Keratinocyte (primary cell): ENCODE results near the gene ST3GAL2. TPM values are rescaled to one million over a fixed set of nuclear protein-coding genes. Genes with fewer than 3 reads are reported as not detected.

Source experiments
- DNase-seq: peaks from one replicate; pipeline ENCODE4 v3.0.0-alpha.2; 2011; ENCODE audit warnings: low read depth, missing footprints, low spot score
- FAIRE-seq: peaks from 2 replicates; lab custom pipeline; 2011; peaks lifted over from hg19 to GRCh38; lab: Jason Lieb, UNC
- H2AFZ ChIP-seq: 2 replicates; pipeline ENCODE4 v1.6.0; 2012; ENCODE audit warnings: low read length, control low read depth, inconsistent platforms; ENCODE audit not compliant: control insufficient read depth
- H3K27ac ChIP-seq: 2 replicates; pipeline ENCODE4 v1.5.1; 2011; ENCODE audit warnings: low read length; ENCODE audit not compliant: control insufficient read depth, insufficient read depth
- H3K27me3 ChIP-seq: 3 replicates; pipeline ENCODE4 v1.6.0; 2011; ENCODE audit warnings: low read length; ENCODE audit not compliant: control insufficient read depth, insufficient read depth; ENCODE audit errors: extremely low read depth
- H3K36me3 ChIP-seq, 2 experiments: 2 replicates in 1 of 2; 3 replicates in 1 of 2; pipeline ENCODE4 v1.5.1; 2011; ENCODE audit warnings: low read length in 2 of 2, mild to moderate bottlenecking in 1 of 2; ENCODE audit not compliant: control insufficient read depth in 2 of 2, insufficient read depth in 2 of 2; ENCODE audit errors: extremely low read depth in 1 of 2
- H3K4me1 ChIP-seq: 3 replicates; pipeline ENCODE4 v1.5.1; 2011; ENCODE audit warnings: low read length; ENCODE audit not compliant: control insufficient read depth, insufficient read depth; ENCODE audit errors: extremely low read depth
- H3K4me2 ChIP-seq: 3 replicates; pipeline ENCODE4 v1.6.0; 2011; ENCODE audit warnings: low read depth, low read length; ENCODE audit not compliant: control insufficient read depth, insufficient read depth; ENCODE audit errors: extremely low read depth
- H3K4me3 ChIP-seq, 3 experiments: fragments of 200-600 bp in 1 of 3; sonication (generic) in 1 of 3; 2 replicates in 2 of 3; 3 replicates in 1 of 3; pipeline ENCODE4 v1.5.1; 2011 to 2016; ENCODE audit warnings: low read length in 3 of 3, mild to moderate bottlenecking in 3 of 3, control low read depth in 2 of 3, inconsistent platforms in 1 of 3, low read depth in 1 of 3, mixed read lengths in 1 of 3, mixed run types in 1 of 3, moderate library complexity in 1 of 3; ENCODE audit not compliant: control insufficient read depth in 2 of 3, insufficient read depth in 2 of 3; ENCODE audit errors: extremely low read depth in 1 of 3
- H3K79me2 ChIP-seq: 2 replicates; pipeline ENCODE4 v1.6.0; 2012; ENCODE audit warnings: low read length; ENCODE audit not compliant: control insufficient read depth, insufficient read depth
- H3K9ac ChIP-seq: 3 replicates; pipeline ENCODE4 v1.6.0; 2011; ENCODE audit warnings: low read length; ENCODE audit not compliant: control insufficient read depth, insufficient read depth; ENCODE audit errors: extremely low read depth
- H3K9me1 ChIP-seq: 3 replicates; pipeline ENCODE4 v1.6.0; 2011; ENCODE audit warnings: low read length; ENCODE audit not compliant: control insufficient read depth, insufficient read depth; ENCODE audit errors: extremely low read depth
- H3K9me3 ChIP-seq: 2 replicates; pipeline ENCODE4 v1.5.1; 2012; ENCODE audit warnings: low read depth, low read length; ENCODE audit not compliant: control insufficient read depth
- H4K20me1 ChIP-seq: 3 replicates; pipeline ENCODE4 v1.6.0; 2011; ENCODE audit warnings: low read length; ENCODE audit not compliant: control insufficient read depth, insufficient read depth; ENCODE audit errors: extremely low read depth
- EZH2 ChIP-seq: IDR thresholded peaks from one replicate; pipeline ENCODE4 v1.6.1; 2012; ENCODE audit warnings: inconsistent platforms, mild to moderate bottlenecking, low read length, moderate library complexity
- dilution Hi-C: fragments of 300-500 bp; cut with MboI; formaldehyde crosslinking; loops from one replicate; pipeline ENCODE4 v1.7.0; 2020; ENCODE audit warnings: low sequenced_read_pairs; ENCODE audit not compliant: extremely low pct_ligation_motif_present
- polyA plus RNA-seq, 5 experiments: library from polyadenylated mRNA; depleted of rRNA in 3 of 5; stranded (reverse) in 3 of 5; stranded (forward) in 1 of 5; unstranded in 1 of 5; fragments of >200 nt; gene quantifications; 1 replicate in 1 of 5; 2 replicates in 3 of 5; 3 replicates in 1 of 5; pipeline versions ENCODE4 v1.2.1 to v1.2.3, GENCODE V29; 2011 to 2012; ENCODE audit warnings: missing spikeins in 2 of 5, low read depth in 1 of 5, low replicate concordance in 1 of 5
- TF ChIP-seq, protein P1 (sequence below), 3 experiments: IDR thresholded peaks in 1 of 3; conservative IDR thresholded peaks in 1 of 3; optimal IDR thresholded peaks in 1 of 3; 2 replicates in 2 of 3; 3 replicates in 1 of 3; pipeline versions ENCODE3 to v1.5.1; 2011; ENCODE audit warnings: low read length in 3 of 3, mild to moderate bottlenecking in 3 of 3, moderate library complexity in 2 of 3, control low read depth in 1 of 3, inconsistent platforms in 1 of 3; ENCODE audit not compliant: insufficient read depth in 2 of 3; ENCODE audit errors: extremely low read depth in 1 of 3

The ST3GAL2 gene
- polyA plus RNA-seq, 1 donor (not counting 4 experiments of a cell fraction or from before 2014, with no cell fraction given) = 4.0 TPM

- H3K27ac ChIP-seq = no peak overlapping the region
- H3K36me3 ChIP-seq = no peaks in the 10 kb centered on the region
- H3K27me3 ChIP-seq = no peaks in the 10 kb centered on the region
- H3K9me1 ChIP-seq = no peaks in the 10 kb centered on the region
- FAIRE-seq = no peak
- TF ChIP-seq EZH2 = no peak
- TF ChIP-seq, protein P1, sequence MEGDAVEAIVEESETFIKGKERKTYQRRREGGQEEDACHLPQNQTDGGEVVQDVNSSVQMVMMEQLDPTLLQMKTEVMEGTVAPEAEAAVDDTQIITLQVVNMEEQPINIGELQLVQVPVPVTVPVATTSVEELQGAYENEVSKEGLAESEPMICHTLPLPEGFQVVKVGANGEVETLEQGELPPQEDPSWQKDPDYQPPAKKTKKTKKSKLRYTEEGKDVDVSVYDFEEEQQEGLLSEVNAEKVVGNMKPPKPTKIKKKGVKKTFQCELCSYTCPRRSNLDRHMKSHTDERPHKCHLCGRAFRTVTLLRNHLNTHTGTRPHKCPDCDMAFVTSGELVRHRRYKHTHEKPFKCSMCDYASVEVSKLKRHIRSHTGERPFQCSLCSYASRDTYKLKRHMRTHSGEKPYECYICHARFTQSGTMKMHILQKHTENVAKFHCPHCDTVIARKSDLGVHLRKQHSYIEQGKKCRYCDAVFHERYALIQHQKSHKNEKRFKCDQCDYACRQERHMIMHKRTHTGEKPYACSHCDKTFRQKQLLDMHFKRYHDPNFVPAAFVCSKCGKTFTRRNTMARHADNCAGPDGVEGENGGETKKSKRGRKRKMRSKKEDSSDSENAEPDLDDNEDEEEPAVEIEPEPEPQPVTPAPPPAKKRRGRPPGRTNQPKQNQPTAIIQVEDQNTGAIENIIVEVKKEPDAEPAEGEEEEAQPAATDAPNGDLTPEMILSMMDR (optimal IDR thresholded peaks at IDR 0.05 in 1 of 3, IDR thresholded peaks at IDR 0.05 in 1 of 3, conservative IDR thresholded peaks at IDR 0.05 in 1 of 3; ENCODE audit: extremely low read depth in 1 of 3, insufficient read depth in 2 of 3, low read length in 3 of 3) = no peak
- dilution Hi-C loops = no loop called here
- H2AFZ ChIP-seq = no peak overlapping the region
- no peaks in the 10 kb centered on the region for H4K20me1 ChIP-seq
- H3K4me3 ChIP-seq = no peak overlapping the region
- H3K9ac ChIP-seq = no peak overlapping the region
- no peaks in the 10 kb centered on the region for H3K4me1 ChIP-seq
- H3K4me2 ChIP-seq = no peak overlapping the region
- H3K9me3 ChIP-seq = no peaks in the 10 kb centered on the region
- DNase-seq = no peak
- H3K79me2 ChIP-seq = no peaks in the 10 kb centered on the region
These were observed 26.5 kb downstream of the ST3GAL2 start for GRCh38 chr16:70412385-70412784.

GRCh38 chr16:70410734-70411133 lies 28.2 kb downstream of the ST3GAL2 start:
- Histone ChIP-seq H3K36me3 (no peaks in the 10 kb centered on the region), H3K27me3 (no peaks in the 10 kb centered on the region), H3K9ac (no peak overlapping the region), H3K4me3 (no peak overlapping the region), H3K4me1 (no peaks in the 10 kb centered on the region), H3K9me1 (no peaks in the 10 kb centered on the region), H2AFZ (no peak overlapping the region), H3K9me3 (no peaks in the 10 kb centered on the region), H3K4me2 (no peak overlapping the region), H3K79me2 (no peaks in the 10 kb centered on the region), H4K20me1 (no peaks in the 10 kb centered on the region), H3K27ac (no peak overlapping the region)
- no peak for DNase-seq
- dilution Hi-C loops = no loop called here
- no peak for TF ChIP-seq EZH2
- TF ChIP-seq, protein P1 (optimal IDR thresholded peaks at IDR 0.05 in 1 of 3, IDR thresholded peaks at IDR 0.05 in 1 of 3, conservative IDR thresholded peaks at IDR 0.05 in 1 of 3; ENCODE audit: extremely low read depth in 1 of 3, insufficient read depth in 2 of 3, low read length in 3 of 3) = no peak
- no peak for FAIRE-seq
